Lower lobe of right lung (tissue), 2 donors: ENCODE results near the gene TRIB2. TPM values are rescaled to one million over a fixed set of nuclear protein-coding genes. Genes with fewer than 3 reads are reported as not detected.

Experiments
- ATAC-seq, 2 donors: fragments of 200-7000 bp; cut with Tn5 transposase; one replicate each; pipeline ENCODE4 v1.9.1; 2020 to 2022; ENCODE audit warnings: mild to moderate bottlenecking in 2 of 2, moderate library complexity in 2 of 2
- DNase-seq: peaks from one replicate; pipeline ENCODE4 v3.0.0-alpha.2; 2020
- H3K27ac ChIP-seq: fragments of 200-600 bp; one replicate; pipeline ENCODE4 v1.8.0; 2022
- H3K27me3 ChIP-seq: fragments of 200-600 bp; one replicate; pipeline ENCODE4 v1.8.0; 2022; ENCODE audit warnings: low read depth
- H3K36me3 ChIP-seq: fragments of 200-600 bp; one replicate; pipeline ENCODE4 v1.8.0; 2022; ENCODE audit warnings: mild to moderate bottlenecking
- H3K4me1 ChIP-seq: fragments of 200-600 bp; one replicate; pipeline ENCODE4 v1.8.0; 2022
- H3K4me3 ChIP-seq: fragments of 200-600 bp; one replicate; pipeline ENCODE4 v1.8.0; 2022; ENCODE audit warnings: mild to moderate bottlenecking
- H3K9me3 ChIP-seq: fragments of 200-600 bp; one replicate; pipeline ENCODE4 v1.8.0; 2022
- CTCF ChIP-seq: fragments of 200-600 bp; IDR thresholded peaks from one replicate; pipeline ENCODE4 v1.8.0; 2022; ENCODE audit warnings: antibody characterized with exemption, mild to moderate bottlenecking
- intact Hi-C: fragments of 100-400 bp; cut with DNase I; formaldehyde crosslinking; loops from one replicate; pipeline ENCODE4 v1.11.0; 2022
- total RNA-seq: library from RNA; stranded (reverse); fragmentation: NEBNext Ultra II Directional; extraction: Animal tissue kit (Norgen Biotek cat#: 25700); gene quantifications from one replicate; pipeline ENCODE4 v1.2.1, GENCODE V29; 2021
- donor health status: DM: no; HTN: yes; CAD: no; lungs with severe emphysema.

The TRIB2 gene
- total RNA-seq, 1 donor from 2014 or later, result 35.1 TPM

- H3K4me3 ChIP-seq, result peak overlapping the region; percentile 88
- ATAC-seq (peak; percentile 29 to 54), DNase-seq (peak; percentile 76)
- TF ChIP-seq CTCF, result peak; percentile 41
- intact Hi-C loops, result no loop called here
- H3K9me3 ChIP-seq, result no peaks in the 10 kb centered on the region
- H3K36me3 ChIP-seq, result no peaks in the 10 kb centered on the region
- peaks cover 5% of the 10 kb centered on the region for H3K27me3 ChIP-seq
- H3K27ac ChIP-seq, result peak overlapping the region; percentile 95
- H3K4me1 ChIP-seq, result peaks cover 32% of the 10 kb centered on the region
Measured at GRCh38 chr2:12717191-12718014, 667 bp downstream of the TRIB2 start.

- DNase-seq, result no peak
- Histone ChIP-seq H3K27ac (peak overlapping the region; percentile 95), H3K4me3 (peak overlapping the region; percentile 88), H3K9me3 (no peaks in the 10 kb centered on the region), H3K27me3 (peaks cover 5% of the 10 kb centered on the region), H3K4me1 (peaks cover 39% of the 10 kb centered on the region), H3K36me3 (peaks cover under 1% of the 10 kb centered on the region)
- intact Hi-C loops, result no loop called here
- ATAC-seq, result peak in 1 of 2 donors; percentile 2
- TF ChIP-seq CTCF, result no peak
Measured at GRCh38 chr2:12718015-12718671, 1.4 kb downstream of the TRIB2 start.

GRCh38 chr2:12718711-12719399 lies 2.1 kb downstream of the TRIB2 start:
- TF ChIP-seq CTCF, result no peak
- H3K27me3 ChIP-seq, result peaks cover 5% of the 10 kb centered on the region
- H3K4me1 ChIP-seq, result peaks cover 45% of the 10 kb centered on the region
- H3K4me3 ChIP-seq, result peak overlapping the region; percentile 88
- intact Hi-C loops, result no loop called here
- ATAC-seq (no peak), DNase-seq (no peak)
- H3K9me3 ChIP-seq, result no peaks in the 10 kb centered on the region
- H3K36me3 ChIP-seq, result peaks cover 8% of the 10 kb centered on the region
- H3K27ac ChIP-seq, result peak overlapping the region; percentile 95

GRCh38 chr2:12719400-12720277 lies 2.9 kb downstream of the TRIB2 start:
- Histone ChIP-seq H3K27ac (peak overlapping the region; percentile 95), H3K9me3 (no peaks in the 10 kb centered on the region), H3K27me3 (peaks cover 5% of the 10 kb centered on the region), H3K4me3 (peak overlapping the region; percentile 88), H3K36me3 (peaks cover 16% of the 10 kb centered on the region), H3K4me1 (peaks cover 53% of the 10 kb centered on the region)
- no peak for TF ChIP-seq CTCF
- DNase-seq (no peak), ATAC-seq (no peak)
- intact Hi-C loops, result loop anchor here (5.0 kb wide), 2 partner anchors 213 to 283 kb away; no protein-coding TSS in a partner anchor

- peak overlapping the region; percentile 88 for H3K4me3 ChIP-seq
- H3K4me1 ChIP-seq, result peaks cover 53% of the 10 kb centered on the region
Measured at GRCh38 chr2:12720278-12720620, 3.5 kb downstream of the TRIB2 start.

More at GRCh38 chr2:12720278-12720620, 3.5 kb downstream of the TRIB2 start:
- no peak for ATAC-seq
- TF ChIP-seq CTCF, result no peak
- H3K36me3 ChIP-seq, result peaks cover 22% of the 10 kb centered on the region
- no peaks in the 10 kb centered on the region for H3K9me3 ChIP-seq
- intact Hi-C loops, result loop anchor here (5.0 kb wide), 2 partner anchors 212 to 282 kb away; no protein-coding TSS in a partner anchor
- peaks cover 5% of the 10 kb centered on the region for H3K27me3 ChIP-seq
- peak overlapping the region; percentile 95 for H3K27ac ChIP-seq
- DNase-seq, result no peak
